Fibroblast of pulmonary artery (primary cell): ENCODE measurements around the gene B2M.
"Not testable (repeated sequence)": the region's sequence is repeated elsewhere in the genome, so short reads cannot be mapped to it uniquely, and the experiment has no call there.

ENCODE experiments used
- DNase-seq: peaks from one replicate; pipeline ENCODE4 v3.0.0-alpha.2; 2010; ENCODE audit warnings: low read depth
- H3K4me3 ChIP-seq: replicated peaks from 2 replicates; pipeline ENCODE4 v1.5.1; 2011; ENCODE audit warnings: low read depth, mild to moderate bottlenecking, control low read depth, low read length, moderate library complexity
- CTCF ChIP-seq: IDR thresholded peaks from 2 replicates; pipeline ENCODE4 v1.5.1; 2011; ENCODE audit warnings: mild to moderate bottlenecking, control low read depth, low read length, inconsistent platforms; ENCODE audit errors: missing control alignments

The B2M gene

GRCh38 chr15:44667039-44667360 lies 44.3 kb upstream of the B2M start:
- H3K4me3 ChIP-seq = no peak overlapping the region
- no peak for TF ChIP-seq CTCF

GRCh38 chr15:44668921-44669320 lies 42.4 kb upstream of the B2M start:
- DNase-seq = no peak
- H3K4me3 ChIP-seq = no peak overlapping the region
- TF ChIP-seq CTCF = no peak

More at GRCh38 chr15:44667039-44667360, 44.3 kb upstream of the B2M start:
- DNase-seq = no peak

GRCh38 chr15:44670087-44670950 lies 41.0 kb upstream of the B2M start:
- H3K4me3 ChIP-seq = no peak overlapping the region
- no peak for DNase-seq
- TF ChIP-seq CTCF = no peak

GRCh38 chr15:44673639-44674038 lies 37.7 kb upstream of the B2M start:
- TF ChIP-seq CTCF = no peak
- DNase-seq = no peak
- no peak overlapping the region for H3K4me3 ChIP-seq

GRCh38 chr15:44675911-44676310 lies 35.4 kb upstream of the B2M start:
- no peak for DNase-seq
- no peak for TF ChIP-seq CTCF

GRCh38 chr15:44676676-44677075 lies 34.6 kb upstream of the B2M start:
- H3K4me3 ChIP-seq = no peak overlapping the region
- DNase-seq = no peak
- TF ChIP-seq CTCF = no peak

More at GRCh38 chr15:44675911-44676310, 35.4 kb upstream of the B2M start:
- H3K4me3 ChIP-seq = no peak overlapping the region

- no peak overlapping the region for H3K4me3 ChIP-seq
- TF ChIP-seq CTCF = no peak
- no peak for DNase-seq
Measured at GRCh38 chr15:44682211-44682610, 29.1 kb upstream of the B2M start.

- H3K4me3 ChIP-seq = not testable (repeated sequence)
- DNase-seq = peak; percentile 13
Measured at GRCh38 chr15:44682809-44683682, 28.3 kb upstream of the B2M start.

- not testable (repeated sequence) for DNase-seq, H3K4me3 ChIP-seq
Measured at GRCh38 chr15:44689318-44689717, 22.0 kb upstream of the B2M start.

- not testable (repeated sequence) for H3K4me3 ChIP-seq, DNase-seq
Measured at GRCh38 chr15:44690245-44690644, 21.1 kb upstream of the B2M start.
